GM18867 (cell line): ENCODE results near the gene TRIM23.

Experiments
- ATAC-seq: cut with Tn5 transposase; IDR thresholded peaks from one replicate; pipeline ENCODE4 v1.9.1; 2021; ENCODE audit warnings: mild to moderate bottlenecking, moderate library complexity; ENCODE audit not compliant: unreplicated experiment

The TRIM23 gene

GRCh38 chr5:65570598-65571226 is 53.4 kb downstream of the TRIM23 start:
- no peak for ATAC-seq

GRCh38 chr5:65566505-65566904 is 57.6 kb downstream of the TRIM23 start:
- no peak for ATAC-seq

DNA sequence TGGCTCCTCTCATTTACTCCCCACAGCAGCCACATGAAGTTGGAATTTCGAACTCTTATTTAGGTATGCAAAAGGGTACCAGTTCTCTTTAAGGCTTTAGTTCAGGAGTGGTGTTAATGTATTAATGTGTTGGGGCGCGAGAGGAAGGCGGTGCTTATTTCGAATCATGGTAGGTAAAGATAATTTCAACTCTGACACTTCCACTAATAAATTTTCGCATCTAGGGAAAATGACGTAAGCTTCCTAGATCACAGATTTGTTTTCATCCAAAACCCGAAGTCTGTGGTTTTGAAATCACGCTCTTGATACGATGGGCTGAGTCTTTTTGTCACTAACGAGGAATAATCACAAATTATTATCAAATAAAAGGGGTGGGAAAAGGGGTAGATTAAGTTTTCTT is 60.4 kb downstream of the TRIM23 start:
- ATAC-seq: no peak

GRCh38 chr5:65562731-65563701 is 61.1 kb downstream of the TRIM23 start, which contains the start of the genes CENPK and PPWD1:
Gene CENPK, minus strand, starts transcription at chr5:65563168. Its CDS starts 8,261 bp downstream, at chr5:65554907.
Gene PPWD1, plus strand, starts transcription at chr5:65563296. Its CDS starts 15 bp downstream, at chr5:65563311.
- peak; percentile 98 for ATAC-seq

DNA sequence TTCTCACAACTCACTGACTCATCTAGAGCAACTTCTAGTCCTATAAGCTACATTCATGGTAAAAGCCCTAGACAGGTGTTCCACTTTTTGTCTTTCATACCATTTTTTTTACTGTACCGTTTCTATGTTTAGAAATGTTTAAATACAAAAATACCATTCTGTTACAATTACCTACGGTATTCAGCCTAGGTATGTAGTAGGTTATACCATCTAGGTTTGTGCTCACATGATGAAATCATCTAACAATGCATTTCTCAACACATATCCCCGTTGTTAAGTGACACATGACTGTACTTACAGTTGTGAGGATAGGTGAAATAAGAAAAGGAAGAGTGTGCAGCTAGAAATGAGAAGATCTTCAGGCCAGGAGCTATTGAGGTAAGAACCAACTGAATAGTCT is 67.4 kb downstream of the TRIM23 start:
- ATAC-seq: no peak

DNA sequence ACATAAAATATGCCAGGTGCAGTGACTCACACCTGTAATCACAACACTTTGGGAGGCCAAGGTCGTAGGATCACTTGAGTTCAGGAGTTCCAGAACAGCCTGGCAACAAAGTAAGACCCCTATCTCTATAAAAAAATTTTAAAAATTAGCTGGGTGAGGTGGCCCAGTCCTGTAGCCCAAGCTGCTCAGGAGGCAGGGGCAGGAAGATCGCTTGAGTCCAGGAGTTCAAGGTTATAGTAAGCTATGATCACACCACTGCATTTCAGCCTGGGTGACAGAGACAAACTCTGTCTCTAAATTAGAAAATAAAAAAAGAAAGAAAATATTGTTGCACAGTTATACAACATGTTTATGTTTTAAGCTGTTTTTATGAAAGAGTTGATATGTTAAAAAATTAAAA is 68.0 kb downstream of the TRIM23 start:
- no peak for ATAC-seq

- ATAC-seq: no peak
Measured at GRCh38 chr5:65555287-65555686, 68.8 kb downstream of the TRIM23 start.

DNA sequence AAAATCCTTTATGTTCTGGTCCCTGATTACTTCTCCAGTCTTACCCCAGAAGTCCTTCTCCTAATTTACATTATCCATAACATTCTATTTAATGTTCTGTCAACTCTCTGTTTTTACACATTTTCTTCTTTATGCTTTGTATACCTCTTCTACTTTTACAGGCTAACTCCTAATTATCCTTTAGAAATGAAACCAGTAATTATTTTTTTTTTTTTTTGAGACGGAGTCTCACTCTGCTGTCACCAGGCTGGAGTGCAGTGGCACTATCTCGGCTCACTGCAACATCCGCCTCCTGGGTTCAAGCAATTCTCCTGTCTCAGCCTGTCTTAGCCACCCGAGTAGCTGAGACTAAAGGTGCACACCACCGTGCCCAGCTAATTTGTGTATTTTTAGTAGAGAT is 70.2 kb downstream of the TRIM23 start:
- ATAC-seq: no peak

GRCh38 chr5:65548281-65548680 is 75.9 kb downstream of the TRIM23 start:
- ATAC-seq: no peak

GRCh38 chr5:65546141-65546540 is 78.0 kb downstream of the TRIM23 start:
- no peak for ATAC-seq

DNA sequence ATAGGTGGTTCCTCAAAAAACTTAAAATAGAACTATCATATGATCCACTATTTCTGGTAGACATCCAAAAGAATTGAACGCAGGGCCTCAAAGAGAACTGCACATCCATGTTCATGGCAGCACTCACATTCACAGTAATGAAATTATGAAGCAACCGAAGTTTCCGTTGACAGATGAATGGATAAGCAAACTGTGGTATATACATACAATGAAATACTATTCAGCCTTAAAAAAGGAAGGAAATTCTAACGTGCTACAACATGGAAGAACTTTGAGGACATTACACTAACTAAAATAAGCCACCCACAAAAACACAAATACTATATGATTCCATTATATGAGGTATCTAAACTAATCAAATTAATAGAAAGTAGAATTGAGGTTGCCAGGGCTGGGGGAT is 79.7 kb downstream of the TRIM23 start:
- no peak for ATAC-seq

- ATAC-seq: no peak
Measured at GRCh38 chr5:65539827-65540226, 84.3 kb downstream of the TRIM23 start.
